ENCODE measurements around the gene ARHGAP22. TPM values are rescaled to one million over a fixed set of nuclear protein-coding genes. Genes with fewer than 3 reads are reported as not detected.

ARHGAP22 gene
- total and polyA plus RNA-seq, 2 experiments from 2014 or later, result 41.9 to 44.4 TPM

- H3K9me3 ChIP-seq (ENCODE audit: low read depth), result no peaks in the 10 kb centered on the region
- H4K20me1 ChIP-seq (ENCODE audit: insufficient read depth), result peaks cover 6% of the 10 kb centered on the region; the same call in 1 of the 2 replicates
- peaks cover 9% of the 10 kb centered on the region for H3K4me1 ChIP-seq (ENCODE audit: insufficient read depth)
- no peak for DNase-seq
- H3K27me3 ChIP-seq (replicated peaks; ENCODE audit: insufficient read depth), result no peaks in the 10 kb centered on the region
- in situ Hi-C loops (cut with MboI), result no loop called here
- H3K27ac ChIP-seq, result no peak overlapping the region
- H3K4me3 ChIP-seq, result no peak overlapping the region
- WGBS, 2 experiments (ENCODE audit: low coverage in 1 of 2, low lambda C conversion rate in 2 of 2, missing lambda C conversion rate in 2 of 2), result 88 to 93% methylated on average over 3 of the region's 3 CpGs
- H2AFZ ChIP-seq, result no peak overlapping the region
- H3F3A ChIP-seq (ENCODE audit: insufficient read depth), result peaks cover 3% of the 10 kb centered on the region; the same call in 1 of the 2 replicates
- peaks cover 7% of the 10 kb centered on the region; the same call in 1 of the 2 replicates for H3K36me3 ChIP-seq (ENCODE audit: low read depth)
- no peak overlapping the region for H3K9ac ChIP-seq
- H3K9me2 ChIP-seq (ENCODE audit: insufficient read depth), result no peaks in the 10 kb centered on the region
- H3K4me2 ChIP-seq (ENCODE audit: unreplicated experiment), result no peak overlapping the region
- H3K79me2 ChIP-seq (ENCODE audit: insufficient read depth), result peaks cover 76% of the 10 kb centered on the region
- TF ChIP-seq EZH2phosphoT487 (IDR thresholded peaks at IDR 0.05; ENCODE audit: insufficient read depth, low read depth) (no peak), EZH2 (IDR thresholded peaks at IDR 0.05; ENCODE audit: insufficient read depth, poor library complexity, severe bottlenecking) (no peak)
These were observed 135.9 kb downstream of the ARHGAP22 start for GRCh38 chr10:48468866-48469511.

- WGBS, 2 experiments (ENCODE audit: low coverage in 1 of 2, low lambda C conversion rate in 2 of 2, missing lambda C conversion rate in 2 of 2), result 92 to 100% methylated on average over 3 of the region's 3 CpGs
- DNase-seq, result no peak
- in situ Hi-C loops (cut with MboI), result no loop called here
- no peaks in the 10 kb centered on the region for H3K9me3 ChIP-seq (ENCODE audit: low read depth)
- no peak overlapping the region for H3K4me2 ChIP-seq (ENCODE audit: unreplicated experiment)
- peaks cover 6% of the 10 kb centered on the region; the same call in 1 of the 2 replicates for H4K20me1 ChIP-seq (ENCODE audit: insufficient read depth)
- TF ChIP-seq EZH2 (IDR thresholded peaks at IDR 0.05; ENCODE audit: insufficient read depth, poor library complexity, severe bottlenecking), result no peak
- no peak for TF ChIP-seq EZH2phosphoT487 (IDR thresholded peaks at IDR 0.05; ENCODE audit: insufficient read depth, low read depth)
- H3K4me1 ChIP-seq (ENCODE audit: insufficient read depth), result peaks cover 9% of the 10 kb centered on the region
- no peaks in the 10 kb centered on the region for H3F3A ChIP-seq (ENCODE audit: insufficient read depth)
- no peaks in the 10 kb centered on the region for H3K9me2 ChIP-seq (ENCODE audit: insufficient read depth)
- H2AFZ ChIP-seq, result no peak overlapping the region
- H3K4me3 ChIP-seq, result no peak overlapping the region
- no peak overlapping the region for H3K27ac ChIP-seq
- H3K27me3 ChIP-seq (replicated peaks; ENCODE audit: insufficient read depth), result no peaks in the 10 kb centered on the region
- H3K79me2 ChIP-seq (ENCODE audit: insufficient read depth), result peaks cover 70% of the 10 kb centered on the region
- peaks cover 4% of the 10 kb centered on the region; the same call in 1 of the 2 replicates for H3K36me3 ChIP-seq (ENCODE audit: low read depth)
- H3K9ac ChIP-seq, result no peak overlapping the region
These were observed 136.6 kb downstream of the ARHGAP22 start for GRCh38 chr10:48468130-48468790.

GRCh38 chr10:48467669-48468068 lies 137.2 kb downstream of the ARHGAP22 start:
- no peak for DNase-seq
- Histone ChIP-seq H3K9me2 (ENCODE audit: insufficient read depth) (no peaks in the 10 kb centered on the region), H3K9me3 (ENCODE audit: low read depth) (no peaks in the 10 kb centered on the region), H3K4me1 (ENCODE audit: insufficient read depth) (peaks cover 9% of the 10 kb centered on the region), H3K79me2 (ENCODE audit: insufficient read depth) (peaks cover 64% of the 10 kb centered on the region), H3K9ac (no peak overlapping the region), H3K36me3 (ENCODE audit: low read depth) (no peaks in the 10 kb centered on the region), H2AFZ (no peak overlapping the region), H3F3A (ENCODE audit: insufficient read depth) (no peaks in the 10 kb centered on the region), H3K27me3 (replicated peaks; ENCODE audit: insufficient read depth) (no peaks in the 10 kb centered on the region), H3K4me3 (no peak overlapping the region), H3K4me2 (ENCODE audit: unreplicated experiment) (no peak overlapping the region), H3K27ac (no peak overlapping the region), H4K20me1 (ENCODE audit: insufficient read depth) (peaks cover 6% of the 10 kb centered on the region; the same call in 1 of the 2 replicates)
- TF ChIP-seq EZH2 (IDR thresholded peaks at IDR 0.05; ENCODE audit: insufficient read depth, poor library complexity, severe bottlenecking), result no peak
- TF ChIP-seq EZH2phosphoT487 (IDR thresholded peaks at IDR 0.05; ENCODE audit: insufficient read depth, low read depth), result no peak
- WGBS, 2 experiments (ENCODE audit: low coverage in 1 of 2, low lambda C conversion rate in 2 of 2, missing lambda C conversion rate in 2 of 2), result 77 to 88% methylated on average over 4 of the region's 4 CpGs
- in situ Hi-C loops (cut with MboI), result no loop called here

- Histone ChIP-seq H3K36me3 (ENCODE audit: low read depth) (no peaks in the 10 kb centered on the region), H3F3A (ENCODE audit: insufficient read depth) (no peaks in the 10 kb centered on the region), H3K79me2 (ENCODE audit: insufficient read depth) (peaks cover 55% of the 10 kb centered on the region), H3K9me2 (ENCODE audit: insufficient read depth) (no peaks in the 10 kb centered on the region), H3K9ac (no peak overlapping the region), H4K20me1 (ENCODE audit: insufficient read depth) (peaks cover 3% of the 10 kb centered on the region; the same call in 1 of the 2 replicates), H3K4me1 (ENCODE audit: insufficient read depth) (peaks cover 8% of the 10 kb centered on the region), H3K9me3 (ENCODE audit: low read depth) (no peaks in the 10 kb centered on the region), H3K27me3 (replicated peaks; ENCODE audit: insufficient read depth) (no peaks in the 10 kb centered on the region), H2AFZ (no peak overlapping the region), H3K4me3 (no peak overlapping the region), H3K27ac (no peak overlapping the region), H3K4me2 (ENCODE audit: unreplicated experiment) (no peak overlapping the region)
- no peak for TF ChIP-seq EZH2 (IDR thresholded peaks at IDR 0.05; ENCODE audit: insufficient read depth, poor library complexity, severe bottlenecking)
- DNase-seq, result no peak
- in situ Hi-C loops (cut with MboI), result no loop called here
- WGBS, 2 experiments (ENCODE audit: low coverage in 1 of 2, low lambda C conversion rate in 2 of 2, missing lambda C conversion rate in 2 of 2), result 30 to 32% methylated on average over 25 to 30 of the region's 43 CpGs
These were observed 138.1 kb downstream of the ARHGAP22 start for GRCh38 chr10:48466611-48467240.
